Thymus (tissue), 11 donors: ENCODE measurements around the gene PRKCZ. TPM values are rescaled to one million over a fixed set of nuclear protein-coding genes. Genes with fewer than 3 reads are reported as not detected.
A peak's percentile ranks its signal among the peaks of the same experiment; 100 is the strongest.

Experiments
- DNase-seq, 9 donors: peaks; one replicate each; pipeline ENCODE4 v3.0.0-alpha.2; 2013; ENCODE audit warnings: low spot score in 9 of 9, low read depth in 6 of 9, missing footprints in 1 of 9
- H3K27ac ChIP-seq, 2 donors: one replicate each; pipeline ENCODE4 v1.5.1; 2013; ENCODE audit warnings: control low read depth in 1 of 2, low read depth in 1 of 2, low read length in 1 of 2, mild to moderate bottlenecking in 1 of 2, moderate library complexity in 1 of 2
- H3K27me3 ChIP-seq, 2 donors: one replicate each; pipeline ENCODE4 v1.5.1; 2013; ENCODE audit warnings: low read length in 1 of 2; ENCODE audit not compliant: control insufficient read depth in 2 of 2, insufficient read depth in 1 of 2
- H3K36me3 ChIP-seq, 2 donors: one replicate each; pipeline ENCODE4 v1.5.1; 2013; ENCODE audit warnings: low read length in 1 of 2, mild to moderate bottlenecking in 1 of 2, moderate library complexity in 1 of 2; ENCODE audit not compliant: control insufficient read depth in 2 of 2, insufficient read depth in 2 of 2
- H3K4me1 ChIP-seq, 2 donors: one replicate each; pipeline ENCODE4 v1.5.1; 2013; ENCODE audit warnings: low read length in 2 of 2; ENCODE audit not compliant: control insufficient read depth in 2 of 2, insufficient read depth in 2 of 2
- H3K4me3 ChIP-seq, 2 donors: one replicate each; pipeline ENCODE4 v1.5.1; 2013; ENCODE audit warnings: low read length in 2 of 2, control low read depth in 1 of 2, mild to moderate bottlenecking in 1 of 2
- H3K9me3 ChIP-seq, 2 donors: one replicate each; pipeline ENCODE4 v1.5.1; 2013; ENCODE audit warnings: low read length in 1 of 2, mild to moderate bottlenecking in 1 of 2; ENCODE audit not compliant: control insufficient read depth in 2 of 2, insufficient read depth in 1 of 2
- WGBS: extraction: QIAGEN DNeasy Blood & Tissue Kit; methylation state at CpG from one replicate; pipeline ENCODE4 v1.1.7; 2013; 5-methylcytosine and 5-hydroxymethylcytosine counted together
- polyA plus RNA-seq: library from polyadenylated mRNA; stranded (reverse); fragments of 200-250 nt; gene quantifications from one replicate; pipeline ENCODE4 v1.2.3, GENCODE V29; 2013
- total RNA-seq: library from RNA; stranded (reverse); fragments of 120-200 nt; gene quantifications from one replicate; pipeline ENCODE4 v1.2.4, GENCODE V29; 2013
- donor health status: healthy.

The PRKCZ gene
- total and polyA plus RNA-seq, 2 donors: 7.6 to 30.6 TPM

GRCh38 chr1:2105781-2106524, 55.7 kb downstream of the PRKCZ start:
- Histone ChIP-seq H3K4me3 (no peak overlapping the region), H3K36me3 (no peaks in the 10 kb centered on the region), H3K27ac (no peak overlapping the region), H3K9me3 (no peaks in the 10 kb centered on the region), H3K4me1 (no peaks in the 10 kb centered on the region), H3K27me3 (no peaks in the 10 kb centered on the region)
- WGBS: 93% methylated on average over 19 of the region's 19 CpGs
- no peak for DNase-seq

GRCh38 chr1:2106659-2107405, 56.6 kb downstream of the PRKCZ start:
- no peaks in the 10 kb centered on the region for H3K4me1 ChIP-seq
- WGBS: 90% methylated on average over 37 of the region's 37 CpGs
- DNase-seq: no peak
- no peaks in the 10 kb centered on the region for H3K36me3 ChIP-seq
- no peak overlapping the region for H3K27ac ChIP-seq
- no peaks in the 10 kb centered on the region for H3K9me3 ChIP-seq
- no peak overlapping the region for H3K4me3 ChIP-seq
- H3K27me3 ChIP-seq: no peaks in the 10 kb centered on the region

GRCh38 chr1:2107586-2108212, 57.5 kb downstream of the PRKCZ start:
- DNase-seq: no peak
- H3K36me3 ChIP-seq: no peaks in the 10 kb centered on the region
- peaks cover 0 to under 1% of the 10 kb centered on the region in 2 donors for H3K4me1 ChIP-seq
- H3K27ac ChIP-seq: no peak overlapping the region
- WGBS: 95% methylated on average over 23 of the region's 23 CpGs
- no peak overlapping the region for H3K4me3 ChIP-seq
- H3K9me3 ChIP-seq: no peaks in the 10 kb centered on the region
- peaks cover 0 to 2% of the 10 kb centered on the region in 2 donors for H3K27me3 ChIP-seq

- Histone ChIP-seq H3K9me3 (no peaks in the 10 kb centered on the region), H3K27ac (no peak overlapping the region), H3K27me3 (peaks cover 0 to 2% of the 10 kb centered on the region in 2 donors), H3K36me3 (no peaks in the 10 kb centered on the region), H3K4me3 (no peak overlapping the region), H3K4me1 (peaks cover 0 to 2% of the 10 kb centered on the region in 2 donors)
- peak in 2 of 9 donors; percentile 16 to 21 for DNase-seq
- 93% methylated on average over 33 of the region's 33 CpGs for WGBS
Measured at GRCh38 chr1:2108213-2108876, 58.1 kb downstream of the PRKCZ start.

GRCh38 chr1:2108877-2109580, 58.8 kb downstream of the PRKCZ start:
- Histone ChIP-seq H3K9me3 (no peaks in the 10 kb centered on the region), H3K27ac (no peak overlapping the region), H3K4me3 (no peak overlapping the region), H3K27me3 (peaks cover 0 to 2% of the 10 kb centered on the region in 2 donors), H3K36me3 (no peaks in the 10 kb centered on the region), H3K4me1 (peaks cover 0 to 2% of the 10 kb centered on the region in 2 donors)
- 90% methylated on average over 28 of the region's 28 CpGs for WGBS
- no peak for DNase-seq

- H3K36me3 ChIP-seq: no peaks in the 10 kb centered on the region
- 92% methylated on average over 24 of the region's 24 CpGs for WGBS
- H3K4me1 ChIP-seq: peaks cover 0 to 2% of the 10 kb centered on the region in 2 donors
- DNase-seq: no peak
- H3K4me3 ChIP-seq: no peak overlapping the region
- peaks cover 0 to 2% of the 10 kb centered on the region in 2 donors for H3K27me3 ChIP-seq
- no peaks in the 10 kb centered on the region for H3K9me3 ChIP-seq
- H3K27ac ChIP-seq: no peak overlapping the region
Measured at GRCh38 chr1:2109581-2110021, 59.4 kb downstream of the PRKCZ start.

GRCh38 chr1:2110191-2110737, 60.1 kb downstream of the PRKCZ start:
- peaks cover 0 to 2% of the 10 kb centered on the region in 2 donors for H3K4me1 ChIP-seq
- no peak for DNase-seq
- H3K27ac ChIP-seq: no peak overlapping the region
- H3K4me3 ChIP-seq: no peak overlapping the region
- H3K36me3 ChIP-seq: no peaks in the 10 kb centered on the region
- no peaks in the 10 kb centered on the region for H3K9me3 ChIP-seq
- H3K27me3 ChIP-seq: peaks cover 0 to 8% of the 10 kb centered on the region in 2 donors
- WGBS: 95% methylated on average over 17 of the region's 18 CpGs
